Pulmonary artery endothelial cell (primary cell): ENCODE data around the gene TNFRSF18. TPM values are rescaled to one million over a fixed set of nuclear protein-coding genes. Genes with fewer than 3 reads are reported as not detected.

Experiments
- DNase-seq: peaks from one replicate; pipeline ENCODE4 v3.0.0-alpha.2; 2011; ENCODE audit warnings: low read depth, low spot score
- total RNA-seq: library from RNA; depleted of rRNA; stranded (reverse); fragments of >200 nt; gene quantifications from 2 replicates; pipeline ENCODE4 v1.2.3, GENCODE V29; 2014

Gene TNFRSF18
- total RNA-seq, 1 donor from 2014 or later: not detected

DNA sequence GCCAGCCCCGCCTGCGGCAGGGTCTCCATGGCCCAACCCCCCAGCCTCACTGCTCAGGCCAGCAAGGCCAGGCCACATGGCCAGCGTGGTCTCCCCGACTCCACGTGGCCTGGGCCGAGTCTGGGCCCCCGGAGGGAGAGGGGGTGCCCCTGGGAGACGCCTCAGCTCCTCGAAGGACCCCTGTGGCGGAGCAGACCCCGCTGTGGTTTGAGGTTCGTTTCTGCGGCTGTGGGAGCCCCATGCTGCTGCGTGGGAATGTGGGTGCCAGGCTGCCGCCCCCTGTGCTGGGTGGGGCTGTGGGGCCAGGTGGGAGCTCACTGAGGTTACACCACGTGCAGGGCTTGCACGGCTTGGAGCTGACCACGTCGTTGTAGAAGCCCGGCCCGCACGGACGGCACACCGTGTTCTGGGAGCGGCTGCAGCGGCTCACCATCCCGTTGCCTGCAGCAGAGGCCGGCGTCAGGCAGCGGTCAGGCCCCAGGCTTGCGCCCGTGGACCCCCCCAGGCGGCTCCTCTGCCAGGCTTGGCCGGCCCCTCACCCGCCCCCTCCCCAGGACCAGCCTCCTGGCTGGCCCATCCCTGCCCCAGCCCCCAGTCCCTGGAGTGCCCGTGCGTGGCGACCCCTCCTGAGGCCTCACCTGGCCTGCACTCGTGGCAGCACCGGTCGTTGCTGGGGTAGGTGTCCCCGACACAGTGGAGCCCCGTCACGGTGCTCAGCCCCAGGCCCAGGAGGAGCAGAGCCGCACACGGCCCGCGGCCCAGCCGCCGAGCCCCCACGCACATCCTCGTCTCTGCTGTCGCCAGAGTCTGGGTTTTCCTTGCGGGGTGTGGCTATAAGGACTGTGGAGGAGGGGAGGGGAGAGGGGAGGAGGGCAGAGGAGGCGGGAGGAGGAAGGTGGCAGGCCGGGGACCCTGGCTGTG lies 7.2 kb upstream of the TNFRSF18 start, which contains the start of gene TNFRSF4:
Gene TNFRSF4, minus strand, starts transcription at position 809 of the 921 bp plus-strand sequence. Its CDS starts 26 bp downstream, at position 783.
- DNase-seq: no peak

DNA sequence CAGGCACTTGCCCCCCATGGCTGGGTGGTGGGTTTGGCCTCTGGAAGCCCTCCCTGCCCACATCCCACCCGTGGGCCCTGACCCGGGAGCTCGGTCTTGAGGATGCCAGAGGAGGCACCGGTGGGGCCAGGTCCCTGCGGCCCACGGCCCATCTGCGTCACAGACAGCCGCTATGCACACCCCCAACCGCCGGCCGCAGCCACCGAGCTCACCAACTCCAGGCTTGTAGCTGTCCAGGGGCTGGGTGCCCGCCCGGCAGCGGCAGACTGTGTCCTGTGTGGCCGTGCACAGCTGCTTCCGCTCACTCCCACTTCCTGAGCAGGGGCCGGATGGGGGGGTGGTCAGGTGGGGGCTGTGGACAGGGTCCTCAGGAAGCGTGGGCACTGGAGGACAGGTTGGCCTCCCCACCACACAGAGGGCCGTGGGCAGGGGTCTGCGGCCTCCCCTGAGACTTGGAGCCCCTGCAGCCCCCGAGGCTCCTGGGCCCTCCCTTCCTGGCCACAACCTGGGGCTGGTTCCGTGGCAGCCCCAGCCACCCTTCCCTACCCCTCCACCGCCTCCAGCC lies 6.5 kb upstream of the TNFRSF18 start:
- DNase-seq: no peak

DNA sequence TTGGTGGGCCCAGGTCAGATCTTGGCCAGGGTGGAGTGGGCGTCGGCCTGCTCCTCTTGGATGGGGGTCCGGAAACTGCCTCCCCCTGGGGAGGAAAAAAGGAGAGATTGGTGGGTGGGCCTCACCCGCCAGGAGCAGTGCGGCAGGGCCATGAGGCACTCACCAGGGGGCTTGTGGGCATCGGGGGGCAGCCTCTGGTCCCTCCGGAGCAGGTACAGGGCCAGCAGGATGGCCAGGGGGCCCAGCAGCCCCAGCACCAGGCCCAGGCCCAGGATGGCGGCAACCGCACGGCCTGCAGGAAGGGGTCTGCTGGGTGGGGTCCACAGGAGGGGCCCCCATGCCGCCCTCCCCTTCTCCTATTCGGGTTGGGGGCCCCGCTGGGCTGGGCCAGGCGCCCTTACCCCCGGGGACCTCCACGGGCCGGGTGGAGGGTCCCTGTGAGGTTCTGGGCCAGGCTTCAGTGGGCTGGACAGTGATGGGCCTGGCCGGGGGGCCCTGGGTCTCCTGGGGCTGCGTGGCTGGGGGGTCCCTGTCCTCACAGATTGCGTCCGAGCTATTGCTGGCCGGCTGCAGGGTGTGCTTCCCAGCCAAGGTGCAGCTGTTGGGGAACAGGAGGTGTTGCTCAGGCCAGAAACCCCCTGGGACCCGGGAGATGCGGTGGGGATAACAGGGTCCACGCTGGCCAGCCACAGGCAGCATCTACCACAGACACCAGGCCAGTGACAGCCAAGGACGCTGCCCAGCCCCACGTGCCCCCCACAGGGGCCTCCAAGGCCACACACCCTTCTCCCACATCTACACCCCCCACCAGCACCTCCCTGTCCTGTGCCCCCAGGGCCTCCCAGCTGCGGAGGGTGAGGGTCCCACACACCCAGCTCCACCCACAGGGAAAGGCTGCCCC lies 5.4 kb upstream of the TNFRSF18 start:
- DNase-seq: no peak

DNA sequence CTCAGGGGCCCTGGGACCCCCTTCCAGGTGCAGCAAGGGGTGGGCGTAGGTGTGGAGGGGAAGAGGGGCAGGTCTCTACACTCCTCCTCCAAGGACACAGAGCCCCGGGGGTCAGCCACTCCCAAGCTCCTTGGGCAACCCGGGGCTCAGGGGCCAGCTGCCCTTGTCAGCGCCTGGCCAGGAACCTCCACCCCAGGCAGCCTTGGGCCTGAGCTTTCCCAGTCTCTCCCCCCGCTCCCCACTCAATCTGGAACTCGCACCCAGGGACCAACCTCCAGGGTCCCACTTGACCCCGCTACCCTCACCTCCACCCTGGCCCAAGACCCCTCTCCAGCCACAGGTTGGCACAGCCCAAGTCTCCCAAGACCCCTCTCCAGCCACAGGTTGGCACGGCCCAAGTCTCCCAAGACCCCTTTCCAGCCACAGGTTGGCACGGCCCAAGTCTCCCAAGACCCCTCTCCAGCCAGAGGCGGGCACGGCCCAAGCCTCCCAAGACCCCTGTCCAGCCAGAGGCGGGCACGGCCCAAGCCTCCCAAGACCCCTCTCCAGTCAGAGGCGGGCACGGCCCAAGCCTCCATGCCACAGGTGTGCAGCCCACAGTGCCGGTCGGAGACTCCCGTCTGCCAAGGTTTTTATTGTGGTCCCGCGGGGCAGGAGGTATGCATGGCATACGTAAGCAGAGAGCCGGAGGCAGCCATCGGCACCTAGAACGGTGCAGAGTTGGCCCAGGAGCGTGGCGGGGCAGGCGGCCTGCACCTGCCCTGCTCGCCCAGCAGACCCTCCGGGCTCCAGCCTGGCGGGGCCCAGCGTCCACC lies 4.5 kb upstream of the TNFRSF18 start:
- no peak for DNase-seq

DNA sequence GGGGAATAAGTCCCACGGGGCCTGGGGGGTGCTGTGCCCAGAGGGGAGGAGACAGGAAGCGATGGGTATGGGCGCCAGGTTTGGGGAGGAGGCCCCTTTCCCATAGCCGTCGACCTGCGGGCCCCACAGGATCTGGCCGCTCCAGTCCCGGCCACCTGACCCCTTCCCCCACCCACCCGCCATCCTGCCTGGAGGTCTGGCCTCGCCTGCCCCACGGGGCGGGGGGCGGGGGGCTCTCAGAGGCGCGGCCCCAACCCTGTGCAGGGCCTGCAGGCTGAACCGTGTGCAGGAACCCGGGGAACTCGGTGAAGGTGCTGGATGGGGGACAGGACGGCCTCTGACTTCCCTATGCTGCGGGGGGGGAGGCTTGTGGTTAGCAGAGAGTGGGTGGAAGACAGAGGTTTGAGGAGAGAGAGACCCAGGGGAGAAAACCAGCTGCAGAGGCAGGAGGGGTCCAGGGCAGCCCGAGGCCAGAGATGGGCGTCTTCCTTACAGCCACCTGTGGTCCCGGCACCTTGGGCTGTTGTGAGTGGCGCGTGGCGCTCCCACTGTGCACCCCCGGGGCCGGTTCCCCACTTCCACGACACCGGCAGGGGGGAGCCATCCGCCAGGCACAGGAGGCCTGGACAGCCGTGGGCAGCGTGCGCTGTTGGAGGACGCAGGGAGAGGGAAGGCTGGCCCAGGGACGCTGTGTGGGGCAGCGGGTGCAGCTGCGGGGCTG lies 2.5 kb upstream of the TNFRSF18 start:
- DNase-seq: no peak

DNA sequence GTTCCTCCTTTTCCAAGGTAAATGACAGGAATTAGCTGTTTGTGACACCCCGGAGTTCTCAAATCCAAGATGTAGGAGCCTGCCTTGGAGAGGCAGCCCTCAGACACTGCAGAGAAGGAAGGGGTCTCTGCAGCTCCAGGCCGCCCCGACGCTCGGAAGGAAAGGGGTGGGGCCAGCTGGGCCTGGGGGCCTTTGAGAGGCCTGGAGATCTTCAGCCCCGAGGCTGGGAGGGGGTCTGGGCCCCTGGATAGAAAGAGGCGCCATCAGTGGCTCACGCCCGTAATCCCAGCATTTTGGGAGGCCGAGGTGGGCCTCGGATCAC lies 1.1 kb upstream of the TNFRSF18 start:
- DNase-seq: no peak

DNA sequence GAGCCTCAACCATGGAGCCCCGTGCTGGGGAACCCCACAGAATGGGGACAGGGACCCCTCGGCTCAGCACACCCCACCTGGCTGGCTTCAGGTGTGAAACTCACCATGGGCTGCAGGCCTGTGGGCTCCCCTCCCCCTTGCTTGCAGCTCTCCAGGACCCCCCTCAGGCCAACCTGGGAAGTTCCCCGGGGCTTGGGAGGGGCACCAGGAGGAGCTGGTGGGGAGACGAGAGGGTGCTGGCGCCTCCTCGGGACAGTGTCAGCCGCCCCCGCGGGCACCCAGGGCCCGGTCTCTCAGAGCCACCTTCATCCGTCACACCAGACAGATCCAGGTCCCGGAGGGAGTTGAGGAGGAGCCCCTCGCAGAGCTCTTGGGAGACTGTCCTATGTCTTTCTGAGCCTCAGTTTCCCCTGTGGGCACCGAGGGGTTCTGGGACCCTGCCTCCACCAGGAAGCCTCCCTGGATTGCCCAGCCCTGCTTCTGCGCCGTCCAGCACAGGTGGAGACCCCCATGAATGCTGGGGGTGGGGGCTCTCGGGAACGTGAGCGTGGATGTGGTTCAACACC lies 657 bp upstream of the TNFRSF18 start:
- DNase-seq: no peak

DNA sequence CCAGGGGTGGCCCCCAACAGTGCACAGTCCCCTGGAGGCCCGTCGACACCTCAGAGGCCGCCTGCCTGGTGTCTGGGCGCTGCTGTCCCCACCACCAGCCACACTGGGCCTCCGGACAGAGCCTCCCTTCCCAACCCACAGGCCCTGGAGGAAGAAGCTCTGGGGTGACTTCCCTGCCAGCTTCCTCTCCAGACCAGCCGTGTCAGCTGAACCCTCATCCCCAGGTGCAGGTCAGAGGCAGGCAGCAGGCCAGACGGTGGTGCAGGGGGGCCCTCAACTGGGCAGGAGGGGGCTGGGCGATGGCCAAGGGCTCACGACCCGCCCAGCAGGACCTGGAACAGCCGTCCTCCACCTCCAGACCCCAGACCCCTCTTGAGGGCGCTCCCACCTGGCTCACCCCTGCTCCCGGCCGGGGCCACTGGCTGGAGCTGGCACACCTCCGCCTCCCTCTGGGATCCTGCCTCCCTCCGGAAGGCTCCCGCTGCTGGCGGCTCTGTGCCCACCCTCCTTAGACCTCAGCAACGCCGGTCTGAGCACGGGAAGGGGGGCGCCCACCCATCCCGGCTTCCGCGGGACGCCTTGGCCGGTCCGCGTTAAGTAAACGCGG lies 520 bp downstream of the TNFRSF18 start:
- DNase-seq: no peak

DNA sequence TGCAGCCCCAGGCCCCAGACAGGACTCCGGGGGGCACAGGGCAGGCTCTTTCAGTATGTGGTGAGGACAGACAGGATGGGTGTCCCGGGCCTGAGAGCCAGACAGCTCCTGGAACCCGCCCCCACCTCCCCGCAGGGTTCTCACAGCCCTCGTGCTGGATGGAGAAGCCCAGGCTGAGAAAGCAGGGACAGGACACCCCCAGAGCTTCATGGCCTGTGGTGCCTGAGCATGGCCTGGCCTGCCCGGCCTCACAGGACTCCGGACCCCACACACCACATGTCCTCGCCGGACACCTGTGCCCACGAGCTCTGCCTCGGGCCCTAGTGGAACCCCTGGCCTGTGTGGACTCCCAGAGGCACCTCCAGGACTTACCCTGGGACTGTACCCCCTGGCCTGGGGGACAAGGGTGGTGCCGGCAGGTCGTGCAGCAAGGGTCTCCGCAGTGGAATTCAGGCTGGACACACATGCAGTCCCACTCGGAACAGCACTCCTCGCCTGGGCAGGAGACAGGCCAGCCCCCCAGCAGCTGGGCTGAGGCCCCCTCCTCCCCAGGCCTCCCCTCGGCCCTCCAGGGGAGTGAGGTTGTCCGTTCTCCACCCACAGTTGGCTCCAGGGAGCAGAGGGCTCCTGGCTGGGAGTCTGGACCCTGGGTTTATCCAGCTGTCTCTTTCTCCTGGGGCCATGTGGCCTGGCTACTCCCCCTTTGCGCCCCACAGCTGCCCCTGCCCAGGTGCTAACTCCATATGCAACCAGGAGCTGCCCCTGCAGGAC lies 1.2 kb downstream of the TNFRSF18 start:
- no peak for DNase-seq

DNA sequence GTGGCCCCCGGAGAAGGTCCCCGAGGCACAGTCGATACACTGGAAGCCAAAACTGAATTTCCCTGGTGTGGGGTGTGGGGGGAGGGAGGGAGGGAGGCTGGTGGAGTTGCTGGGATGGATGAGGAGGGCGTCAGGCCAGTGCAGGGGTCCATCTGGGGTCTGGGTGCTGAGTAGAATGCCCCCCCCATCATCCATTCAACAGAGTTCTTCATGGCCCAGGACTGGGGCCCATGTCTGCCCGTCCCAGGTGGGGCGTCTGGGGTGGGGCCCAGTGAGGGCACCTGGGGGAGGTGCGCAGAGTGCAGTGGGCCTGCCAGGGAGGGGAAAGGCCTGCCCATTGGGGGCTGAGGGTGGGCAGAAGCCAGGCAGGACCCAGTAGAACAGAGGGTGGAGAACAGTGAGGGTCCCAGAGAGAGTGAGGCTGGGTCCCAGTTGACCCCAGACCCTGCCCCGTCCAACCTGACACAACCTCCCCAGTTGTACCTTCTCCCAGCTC lies 1.9 kb downstream of the TNFRSF18 start:
- no peak for DNase-seq

DNA sequence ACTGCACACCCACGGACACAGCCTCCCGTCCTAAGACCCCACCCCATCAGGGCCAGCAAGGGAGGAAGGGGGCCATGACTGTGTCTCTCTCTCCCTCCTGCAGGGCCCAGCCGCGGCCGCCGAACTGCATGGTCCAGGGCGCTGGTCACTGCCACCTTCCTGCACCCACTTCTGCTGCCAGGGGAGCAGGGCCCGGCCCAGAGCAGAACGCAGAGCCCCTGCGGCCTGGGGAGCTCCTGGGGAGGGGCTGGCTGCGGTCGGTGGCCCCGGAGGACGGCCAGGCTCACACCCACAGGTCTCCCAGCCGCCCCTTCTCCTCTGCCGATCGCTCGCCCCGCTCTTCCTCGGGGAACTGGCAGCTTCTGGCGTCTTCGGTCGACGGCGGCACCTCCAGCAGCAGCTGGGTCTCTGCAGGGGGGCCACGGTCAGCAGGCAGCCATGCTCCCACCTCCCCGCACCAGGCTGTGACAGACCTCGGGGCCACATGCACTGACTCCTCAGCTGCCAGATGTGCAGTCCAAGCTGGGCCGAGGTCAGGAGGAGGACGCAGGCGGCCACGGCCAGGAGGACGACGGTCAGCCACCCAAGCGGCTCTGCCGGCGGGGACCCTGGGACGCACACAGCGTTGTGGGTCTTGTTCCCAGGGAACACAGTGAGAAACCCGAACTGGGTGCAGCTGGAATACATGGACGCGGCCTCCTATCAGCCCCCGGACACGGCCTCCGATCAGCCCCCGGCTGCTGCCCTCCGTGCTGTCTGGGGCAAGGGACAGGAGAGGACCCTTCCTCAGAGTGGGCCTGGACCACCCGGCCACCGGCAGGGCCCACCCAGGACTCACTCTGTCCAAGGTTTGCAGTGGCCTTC lies 2.6 kb downstream of the TNFRSF18 start:
- no peak for DNase-seq

DNA sequence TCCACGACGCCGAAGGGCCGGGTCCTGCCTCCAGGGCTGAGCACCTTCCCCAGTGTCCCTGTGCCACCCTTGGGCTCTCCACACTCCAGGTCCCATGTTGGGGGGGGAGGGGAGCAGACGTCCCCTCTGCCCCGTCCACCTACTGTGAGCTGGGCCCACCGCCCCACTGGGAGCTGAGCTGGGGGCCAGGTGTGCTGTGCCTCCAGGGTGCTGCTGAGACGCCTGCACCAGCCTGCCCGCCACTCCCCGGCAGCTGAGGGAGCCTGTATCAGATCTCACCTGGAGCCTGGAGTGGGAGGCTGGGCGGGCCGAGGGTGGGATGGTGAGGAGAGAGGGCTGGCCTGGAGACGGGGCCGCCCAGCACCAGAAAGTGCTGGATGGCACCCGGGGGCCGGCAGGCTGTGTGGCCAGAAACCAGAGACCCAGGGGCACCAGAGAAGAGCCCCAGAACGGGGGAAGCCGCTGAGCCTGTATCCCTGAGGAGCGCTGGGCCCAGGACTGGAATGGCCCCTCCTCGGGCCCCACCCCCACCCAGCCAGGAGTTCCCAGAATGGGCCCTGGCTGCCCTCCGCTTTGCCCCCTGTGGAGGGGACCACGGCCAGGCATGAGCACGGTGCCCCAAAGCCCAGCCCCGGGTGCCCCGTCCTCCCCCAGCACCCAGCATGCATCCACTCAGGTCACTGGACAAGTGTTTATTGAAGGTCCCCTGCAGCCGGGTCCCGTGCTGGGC lies 3.4 kb downstream of the TNFRSF18 start:
- no peak for DNase-seq

DNA sequence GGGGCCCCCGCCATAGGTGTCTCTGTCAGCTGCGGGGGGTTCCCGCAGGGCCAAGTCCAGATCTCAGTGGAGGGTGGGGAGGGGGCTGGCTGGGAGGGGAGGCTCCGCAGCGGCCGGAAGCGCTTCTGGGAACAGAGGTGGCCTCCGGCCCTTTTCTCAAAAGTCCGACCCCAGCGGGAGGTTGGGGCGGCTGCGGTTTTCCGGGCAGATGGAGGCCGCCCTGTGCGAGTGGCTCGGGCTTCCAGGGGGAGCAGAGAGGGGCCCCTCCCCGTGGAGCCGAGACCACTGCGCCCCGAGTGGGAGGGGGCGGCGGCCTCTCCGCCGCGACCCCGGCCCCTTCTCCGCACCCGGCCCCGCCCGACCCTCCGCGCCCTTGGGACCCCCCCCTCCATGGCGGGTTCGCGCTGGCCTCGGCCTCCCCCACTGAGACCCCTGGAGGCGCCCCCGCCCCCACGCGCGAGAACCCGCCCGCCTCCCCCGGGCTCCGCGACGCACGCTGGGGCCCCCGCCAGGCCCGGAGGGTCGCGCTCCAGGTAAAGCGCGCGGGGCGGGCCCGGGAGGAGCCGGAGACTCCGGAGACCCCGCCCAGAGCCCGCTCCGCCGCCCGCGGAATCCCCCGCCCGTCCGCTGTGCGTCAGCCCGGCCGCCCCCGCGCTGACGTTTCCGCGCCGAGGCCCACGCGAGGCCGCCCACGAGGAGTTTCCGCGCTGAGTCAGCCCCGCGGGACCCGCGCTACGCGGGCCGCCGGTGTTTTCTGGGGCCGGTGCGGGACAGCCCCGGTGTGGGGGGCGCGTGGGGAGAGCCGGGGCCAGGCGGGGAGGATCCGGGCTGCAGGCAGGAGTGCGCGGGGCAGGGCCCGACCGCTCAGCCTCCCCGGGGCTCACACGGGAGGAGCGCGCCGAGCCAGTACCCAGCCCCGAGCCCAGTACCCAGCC lies 5.2 kb downstream of the TNFRSF18 start:
- DNase-seq: no peak

DNA sequence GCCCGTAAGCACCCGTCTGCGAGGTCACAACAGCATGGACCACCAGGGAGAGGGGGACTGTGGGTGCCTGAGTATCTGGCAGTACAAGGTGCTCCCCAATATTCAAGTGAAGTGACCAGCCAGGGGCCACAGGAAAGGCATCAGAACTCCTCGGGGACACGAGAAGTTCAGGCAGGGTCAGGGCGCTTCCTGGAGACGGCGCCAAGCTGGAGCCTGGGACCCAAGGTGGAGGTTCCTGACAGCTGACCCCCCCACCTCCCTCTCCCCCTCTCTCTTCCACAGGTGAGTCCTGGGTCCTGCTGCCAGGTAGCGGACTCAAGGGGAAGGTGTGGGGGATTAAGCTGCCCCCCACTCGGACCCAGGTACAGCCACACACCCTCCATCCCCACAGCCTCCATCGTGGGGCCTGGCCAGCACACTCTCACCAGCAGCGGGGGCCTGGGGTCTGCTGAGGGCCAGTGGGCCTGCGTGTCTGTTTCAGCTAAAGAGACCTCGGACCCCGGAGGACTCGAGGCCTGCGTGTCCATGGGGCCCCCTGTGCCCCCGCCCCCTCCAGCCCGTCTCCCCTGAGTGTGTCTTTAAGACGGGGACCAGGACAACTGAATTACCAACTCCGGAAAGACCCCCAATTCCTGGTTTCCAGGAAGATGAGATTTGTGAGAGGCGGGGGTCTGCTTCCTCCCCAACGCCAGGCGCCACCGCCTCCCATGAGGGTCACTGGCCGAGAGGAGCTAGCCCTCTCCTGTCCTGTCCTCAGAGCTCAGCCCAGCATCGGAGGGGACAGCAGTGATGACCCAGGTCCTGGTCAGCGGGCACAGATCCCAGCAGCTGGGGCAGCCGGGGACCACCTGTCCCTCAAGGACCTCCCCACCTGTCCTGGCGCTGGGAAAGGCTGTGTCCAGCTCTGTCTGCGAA lies 6.2 kb downstream of the TNFRSF18 start:
- DNase-seq: no peak
